ENCODE measurements around the gene DDB1. TPM values are rescaled to one million over a fixed set of nuclear protein-coding genes. Genes with fewer than 3 reads are reported as not detected.

DDB1 gene
- total and polyA plus RNA-seq, 9 of the 15 experiments (the other 6 are each of a cell fraction or from before 2014, with no cell fraction given), result 172 to 361 (median 266) TPM

GRCh38 chr11:61377461-61378160 lies 44.7 kb upstream of the DDB1 start:
- H4K20me1 ChIP-seq (replicated peaks; ENCODE audit: control insufficient read depth, insufficient read depth, low read length), result no peaks in the 10 kb centered on the region
- in situ Hi-C loops (cut with MboI) (no loop called here), intact Hi-C loops (cut with micrococcal nuclease) (no loop called here)
- no peak overlapping the region for H3K4me2 ChIP-seq (ENCODE audit: insufficient read depth, low read length)
- H3K36me3 ChIP-seq (ENCODE audit: control insufficient read depth, insufficient read depth, low read length), result peaks cover 22% of the 10 kb centered on the region; the same call in 1 of the 3 replicates
- ATAC-seq (no peak), FAIRE-seq (no peak), DNase-seq (ENCODE audit: extremely low read depth in 1 of 4, low spot score in 3 of 4) (no peak)
- H3K9ac ChIP-seq (ENCODE audit: insufficient read depth in 1 of 2, low read depth in 2 of 2, low read length in 2 of 2), result no peak overlapping the region
- no peaks in the 10 kb centered on the region for H3K79me2 ChIP-seq (ENCODE audit: control insufficient read depth, insufficient read depth, low read length)
- H3K9me1 ChIP-seq (ENCODE audit: control insufficient read depth, insufficient read depth, low read length), result no peaks in the 10 kb centered on the region
- no TSS peak for BruUV-seq (replicated peaks)
- ChIA-PET CTCF (ENCODE audit: low intra/inter-chr PET ratio) (interaction anchor here (0.6 kb wide), 1 partner anchor 27 kb away, joined by 6 read pairs; no protein-coding TSS in a partner anchor), POLR2A (interaction anchor here (0.7 to 2.4 kb wide), 2 partner anchors 12 to 47 kb away, joined by 3 to 6 read pairs; no protein-coding TSS in a partner anchor)
- no peak overlapping the region for H2AFZ ChIP-seq (ENCODE audit: low read depth, low read length)
- 75% methylated on average over 6 of the region's 6 CpGs for WGBS (ENCODE audit: insufficient coverage, low coverage, missing lambda C conversion rate)
- H3K27ac ChIP-seq (ENCODE audit: extremely low read depth, low read depth, low read length), result no peak overlapping the region
- H3K9me3 ChIP-seq (replicated peaks; ENCODE audit: control insufficient read depth, insufficient read depth, low read depth, low read length), result peaks cover 3% of the 10 kb centered on the region; the same call in 1 of the 2 replicates
- no peak for TF ChIP-seq ZNF24 (IDR thresholded peaks at IDR 0.05)
- TF ChIP-seq ZNF347 (CRISPR knock-in tag; IDR thresholded peaks at IDR 0.05; ENCODE audit: low read depth), result no peak
- no peak for TF ChIP-seq ASH1L (IDR thresholded peaks at IDR 0.05; ENCODE audit: borderline replicate concordance, low read depth, partially characterized antibody)
- H3K4me3 ChIP-seq, result no peak overlapping the region
- H3K27me3 ChIP-seq (ENCODE audit: control insufficient read depth in 2 of 2, insufficient read depth in 2 of 2, low read length in 2 of 2), result no peaks in the 10 kb centered on the region
- no peaks in the 10 kb centered on the region for H3K4me1 ChIP-seq (replicated peaks in 1 of 2; ENCODE audit: control insufficient read depth in 2 of 2, insufficient read depth in 2 of 2, low read length in 2 of 2)

GRCh38 chr11:61375761-61376108 lies 42.8 kb upstream of the DDB1 start:
- BruUV-seq (replicated peaks), result no TSS peak

More at GRCh38 chr11:61375761-61376108, 42.8 kb upstream of the DDB1 start:
- FAIRE-seq, result no peak
- intact Hi-C loops (cut with micrococcal nuclease), result no loop called here
- H3K9me3 ChIP-seq (replicated peaks; ENCODE audit: control insufficient read depth, insufficient read depth, low read depth, low read length), result peaks cover 3% of the 10 kb centered on the region; the same call in 1 of the 2 replicates
- no peak for DNase-seq (ENCODE audit: extremely low read depth in 1 of 4, low spot score in 3 of 4)
- no peak overlapping the region for H3K4me3 ChIP-seq
- no peaks in the 10 kb centered on the region for H3K79me2 ChIP-seq (ENCODE audit: control insufficient read depth, insufficient read depth, low read length)
- H4K20me1 ChIP-seq (replicated peaks; ENCODE audit: control insufficient read depth, insufficient read depth, low read length), result no peaks in the 10 kb centered on the region
- WGBS (ENCODE audit: insufficient coverage, low coverage, missing lambda C conversion rate), result 93% methylated on average over 6 of the region's 6 CpGs
- TF ChIP-seq E2F1 (CRISPR knock-in tag; IDR thresholded peaks at IDR 0.05) (no peak), POLR2AphosphoS2 (IDR thresholded peaks at IDR 0.05; ENCODE audit: low read length) (no peak), ZBTB9 (CRISPR knock-in tag; IDR thresholded peaks at IDR 0.05) (no peak)
- H3K27ac ChIP-seq (ENCODE audit: extremely low read depth, low read depth, low read length), result no peak overlapping the region
- peaks cover 26% of the 10 kb centered on the region; the same call in 1 of the 3 replicates for H3K36me3 ChIP-seq (ENCODE audit: control insufficient read depth, insufficient read depth, low read length)
- no peaks in the 10 kb centered on the region for H3K9me1 ChIP-seq (ENCODE audit: control insufficient read depth, insufficient read depth, low read length)
- no peaks in the 10 kb centered on the region for H3K27me3 ChIP-seq (ENCODE audit: control insufficient read depth in 2 of 2, insufficient read depth in 2 of 2, low read length in 2 of 2)
- no peaks in the 10 kb centered on the region for H3K4me1 ChIP-seq (replicated peaks in 1 of 2; ENCODE audit: control insufficient read depth in 2 of 2, insufficient read depth in 2 of 2, low read length in 2 of 2)
- ChIA-PET CTCF (ENCODE audit: low intra/inter-chr PET ratio) (no interaction called here), POLR2A (interaction anchor here (1.2 to 2.4 kb wide), 5 partner anchors 8 to 119 kb away, joined by 4 to 11 read pairs (median 4); partner anchors contain the start of genes CYB561A3 and TMEM138)
- ATAC-seq, result no peak
- H2AFZ ChIP-seq (ENCODE audit: low read depth, low read length), result no peak overlapping the region
- no peak overlapping the region for H3K4me2 ChIP-seq (ENCODE audit: insufficient read depth, low read length)
- no peak overlapping the region for H3K9ac ChIP-seq (ENCODE audit: insufficient read depth in 1 of 2, low read depth in 2 of 2, low read length in 2 of 2)
- in situ Hi-C loops (cut with MboI), result no loop called here
